Testis (tissue), 3 donors: Measurements from ENCODE around the gene ZNF670. TPM values are rescaled to one million over a fixed set of nuclear protein-coding genes. Genes with fewer than 3 reads are reported as not detected.
"Not testable (repeated sequence)": the region's sequence is repeated elsewhere in the genome, so short reads cannot be mapped to it uniquely, and the experiment has no call there.

Experiments
- DNase-seq: peaks from one replicate; pipeline ENCODE4 v3.0.0-alpha.2; 2019
- H3K27ac ChIP-seq, 2 donors: fragments of 200-600 bp; sonication (generic); one replicate each; pipeline ENCODE4 v1.5.1; 2019
- H3K27me3 ChIP-seq: fragments of 200-600 bp; sonication (generic); one replicate; pipeline ENCODE4 v1.5.1; 2019
- H3K36me3 ChIP-seq: fragments of 200-600 bp; sonication (generic); one replicate; pipeline ENCODE4 v1.5.1; 2017; ENCODE audit warnings: low read depth; ENCODE audit errors: missing control alignments
- H3K4me1 ChIP-seq: fragments of 200-600 bp; sonication (generic); one replicate; pipeline ENCODE4 v1.5.1; 2019
- H3K4me3 ChIP-seq, 2 donors: fragments of 200-600 bp; sonication (generic); one replicate each; pipeline ENCODE4 v1.5.1; 2017 to 2019
- H3K9me3 ChIP-seq: fragments of 200-600 bp; sonication (generic); one replicate; pipeline ENCODE4 v1.5.1; 2017
- CTCF ChIP-seq, 3 experiments: fragments of 450-650 bp in 2 of 3; fragments of 200-600 bp in 1 of 3; sonication (generic) in 1 of 3; IDR thresholded peaks; one replicate each; pipeline ENCODE4 v1.5.1; 2016 to 2019; ENCODE audit warnings: antibody characterized with exemption in 3 of 3, mild to moderate bottlenecking in 2 of 3, moderate library complexity in 1 of 3
- POLR2A ChIP-seq: fragments of 450-650 bp; IDR thresholded peaks from one replicate; pipeline ENCODE4 v1.6.1; 2017; ENCODE audit warnings: antibody characterized with exemption, mild to moderate bottlenecking, moderate library complexity
- WGBS, 2 donors: methylation state at CpG; one replicate each; pipeline ENCODE4 v1.1.5; 2018; 5-methylcytosine and 5-hydroxymethylcytosine counted together
- intact Hi-C: fragments of 100-400 bp; cut with DNase I; formaldehyde crosslinking; loops from one replicate; pipeline ENCODE4 v1.15.1; 2023; ENCODE audit warnings: low total_unique reads
- polyA plus RNA-seq: library from polyadenylated mRNA; stranded (reverse); fragments of 350-450 nt; fragmentation: Illumina TruSeq; extraction: RNeasy Lipid Tissue Mini Kit (QIAGEN cat#74804); gene quantifications from one replicate; pipeline ENCODE4 v1.2.3, GENCODE V29; 2014; ENCODE audit warnings: low read depth, low replicate concordance; ENCODE audit not compliant: insufficient read depth
- total RNA-seq, 2 donors: library from RNA; depleted of rRNA; stranded (reverse); fragments of >200 nt; gene quantifications; one replicate each; pipeline ENCODE4 v1.2.3, GENCODE V29; 2016

ZNF670 gene
- total and polyA plus RNA-seq, 3 donors from 2014 or later, result 3.5 to 5.5 (median 5.4) TPM

DNA sequence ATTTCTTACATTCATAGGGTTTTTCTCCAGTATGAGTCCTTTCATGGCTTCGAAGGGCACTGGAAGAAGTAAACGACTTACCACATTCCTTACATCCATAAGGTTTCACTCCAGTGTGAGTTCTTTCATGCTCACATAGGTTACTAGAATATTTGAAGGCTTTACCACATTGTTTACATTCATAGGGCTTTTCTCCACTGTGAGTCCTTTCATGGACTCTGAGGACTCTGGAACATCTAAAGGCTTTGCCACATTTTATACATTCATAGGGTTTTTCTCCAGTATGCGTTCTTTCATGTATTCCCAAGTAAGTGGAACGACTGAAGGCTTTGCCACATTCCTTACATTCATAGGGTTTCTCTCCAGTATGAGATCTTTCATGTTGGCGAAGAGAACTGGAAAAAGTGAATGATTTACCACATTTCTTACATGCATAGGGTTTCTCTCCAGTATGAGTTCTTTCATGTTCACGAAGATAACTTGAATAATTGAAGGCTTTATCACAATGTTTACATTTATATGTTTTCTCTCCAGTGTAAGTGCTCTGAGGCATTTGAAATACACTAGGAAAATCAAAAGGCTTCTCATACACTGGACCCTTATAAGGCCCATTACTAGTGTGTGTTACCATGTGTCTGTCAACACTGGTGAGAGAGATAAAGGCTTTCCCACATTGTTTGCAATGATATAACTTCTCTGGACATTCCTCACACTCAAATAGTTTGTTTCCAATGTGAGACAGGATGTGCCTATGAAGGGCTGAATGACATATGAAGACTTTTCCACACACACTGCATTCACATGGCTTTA, 40.9 kb downstream of the ZNF670 start:
- no peak for DNase-seq
- H3K4me3 ChIP-seq, result no peak overlapping the region
- no peak for TF ChIP-seq CTCF (IDR thresholded peaks at IDR 0.05)
- TF ChIP-seq POLR2A, result no peak
- H3K27me3 ChIP-seq, result no peaks in the 10 kb centered on the region
- intact Hi-C loops, result no loop called here
- no peaks in the 10 kb centered on the region for H3K4me1 ChIP-seq
- H3K9me3 ChIP-seq, result no peaks in the 10 kb centered on the region
- WGBS, 2 donors, result 96% methylated on average over 6 of the region's 6 CpGs
- H3K27ac ChIP-seq, result no peak overlapping the region
- no peaks in the 10 kb centered on the region for H3K36me3 ChIP-seq

DNA sequence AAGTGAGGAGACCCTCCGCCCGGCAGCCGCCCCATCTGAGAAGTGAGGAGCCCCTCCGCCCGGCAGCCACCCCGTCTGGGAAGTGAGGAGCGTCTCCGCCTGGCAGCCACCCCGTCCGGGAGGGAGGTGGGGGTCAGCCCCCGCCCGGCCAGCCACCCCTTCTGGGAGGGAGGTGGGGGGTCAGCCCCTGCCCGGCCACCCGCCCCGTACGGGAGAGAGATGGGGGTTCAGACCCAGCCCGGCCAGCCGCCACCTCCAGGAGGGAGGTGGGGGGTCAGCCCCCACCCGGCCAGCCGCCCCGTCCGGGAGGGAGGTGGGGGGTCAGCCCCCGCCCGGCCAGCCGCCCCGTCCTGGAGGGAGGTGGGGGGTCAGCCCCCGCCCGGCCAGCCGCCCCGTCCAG, 46.3 kb downstream of the ZNF670 start:
- intact Hi-C loops, DNase-seq, H3K4me3 ChIP-seq, H3K36me3 ChIP-seq, H3K27ac ChIP-seq, H3K27me3 ChIP-seq, H3K4me1 ChIP-seq, H3K9me3 ChIP-seq: not testable (repeated sequence)
- WGBS, 2 donors, result 84% methylated on average over 10 of the region's 30 CpGs; no CpG with 5 or more reads in 1 of the 2 donors

Other genes with a start within 250 kb of the ZNF670 start
- gene AHCTF1, start 146.9 kb downstream of the ZNF670 start, total RNA-seq, result 10 to 100 TPM; 66.2 to 97.6 TPM
- gene AHCTF1, start 146.9 kb downstream of the ZNF670 start, polyA plus RNA-seq, result 58.6 TPM
- gene ZNF695, start 70.8 kb downstream of the ZNF670 start, total RNA-seq, result 1 to 10 TPM; 4.6 to 6.1 TPM
- gene ZNF695, start 70.8 kb downstream of the ZNF670 start, polyA plus RNA-seq, result 2.8 TPM
- gene ZNF669, start 25.5 kb upstream of the ZNF670 start, total RNA-seq, result 10 to 100 TPM in 1 of 2 donors, 1 to 10 TPM in 1; 9.4 to 10.6 TPM
- gene ZNF669, start 25.5 kb upstream of the ZNF670 start, polyA plus RNA-seq, result 12.1 TPM
- 10 to 100 TPM; 12.9 to 17.3 TPM for gene ZNF124, start 93.2 kb upstream of the ZNF670 start, total RNA-seq
- 22.0 TPM for gene ZNF124, start 93.2 kb upstream of the ZNF670 start, polyA plus RNA-seq
- gene VN1R5, start 177.3 kb upstream of the ZNF670 start, total RNA-seq, result not detected
- not detected for gene VN1R5, start 177.3 kb upstream of the ZNF670 start, polyA plus RNA-seq